Trophoblast cell (in vitro differentiated cells and primary cell): Measurements from ENCODE around the gene SCN5A.

Source experiments
- DNase-seq, 2 donors: peaks; one replicate each; pipeline ENCODE4 v3.0.0-alpha.2; 2016
- H2AFZ ChIP-seq: 2 replicates; pipeline ENCODE4 v1.6.1; 2013; ENCODE audit warnings: low read length, moderate library complexity, mild to moderate bottlenecking; ENCODE audit not compliant: insufficient read depth, poor library complexity
- H2AK5ac ChIP-seq: 2 replicates; pipeline ENCODE4 v1.6.1; 2013; ENCODE audit warnings: mild to moderate bottlenecking, low read length
- H2BK120ac ChIP-seq: 2 replicates; pipeline ENCODE4 v1.6.1; 2013; ENCODE audit warnings: low read length, mild to moderate bottlenecking, moderate library complexity; ENCODE audit not compliant: insufficient read depth, poor library complexity
- H2BK12ac ChIP-seq: 2 replicates; pipeline ENCODE4 v1.6.1; 2013; ENCODE audit warnings: mild to moderate bottlenecking, low read length, moderate library complexity
- H2BK5ac ChIP-seq: 2 replicates; pipeline ENCODE4 v1.6.1; 2013; ENCODE audit warnings: low read length, low read depth, moderate library complexity, mild to moderate bottlenecking; ENCODE audit not compliant: poor library complexity
- H3K14ac ChIP-seq: 2 replicates; pipeline ENCODE4 v1.6.1; 2013; ENCODE audit warnings: mild to moderate bottlenecking, low read length
- H3K18ac ChIP-seq: 2 replicates; pipeline ENCODE4 v1.6.1; 2013; ENCODE audit warnings: mild to moderate bottlenecking, low read length
- H3K23ac ChIP-seq: 2 replicates; pipeline ENCODE4 v1.6.1; 2013; ENCODE audit warnings: low read length
- H3K27ac ChIP-seq: 2 replicates; pipeline ENCODE4 v1.5.1; 2013; ENCODE audit warnings: low read depth, mild to moderate bottlenecking, inconsistent platforms, low read length, moderate library complexity
- H3K27me3 ChIP-seq: 2 replicates; pipeline ENCODE4 v1.6.1; 2013; ENCODE audit warnings: inconsistent platforms, mild to moderate bottlenecking, low read length, moderate library complexity; ENCODE audit not compliant: insufficient read depth
- H3K36me3 ChIP-seq, 2 experiments: 1 replicate in 1 of 2; 2 replicates in 1 of 2; pipeline ENCODE4 v1.6.1; 2013; ENCODE audit warnings: low read length in 2 of 2, mild to moderate bottlenecking in 2 of 2, moderate library complexity in 1 of 2; ENCODE audit not compliant: insufficient read depth in 2 of 2, control insufficient read depth in 1 of 2
- H3K4ac ChIP-seq: 2 replicates; pipeline ENCODE4 v1.6.1; 2013; ENCODE audit warnings: low read depth, mild to moderate bottlenecking, low read length, moderate library complexity
- H3K4me1 ChIP-seq, 2 experiments: 1 replicate in 1 of 2; 2 replicates in 1 of 2; pipeline ENCODE4 v1.6.1; 2013; ENCODE audit warnings: low read length in 2 of 2, mild to moderate bottlenecking in 2 of 2, moderate library complexity in 1 of 2; ENCODE audit not compliant: insufficient read depth in 2 of 2, control insufficient read depth in 1 of 2
- H3K4me2 ChIP-seq: 2 replicates; pipeline ENCODE4 v1.6.1; 2013; ENCODE audit warnings: inconsistent platforms, mild to moderate bottlenecking, low read length, moderate library complexity
- H3K4me3 ChIP-seq: 2 replicates; pipeline ENCODE4 v1.5.1; 2013; ENCODE audit warnings: mild to moderate bottlenecking, low read depth, low read length, inconsistent platforms
- H3K79me1 ChIP-seq: one replicate; pipeline ENCODE4 v1.6.1; 2013; ENCODE audit warnings: low read length
- H3K79me2 ChIP-seq: 2 replicates; pipeline ENCODE4 v1.6.1; 2013; ENCODE audit warnings: low read length, mild to moderate bottlenecking; ENCODE audit not compliant: control insufficient read depth, insufficient read depth, poor library complexity
- H3K9ac ChIP-seq: 2 replicates; pipeline ENCODE4 v1.6.1; 2013; ENCODE audit warnings: mild to moderate bottlenecking, low read length
- H3K9me3 ChIP-seq: 2 replicates; pipeline ENCODE4 v1.6.1; 2013; ENCODE audit warnings: low read depth, mild to moderate bottlenecking, control low read depth, inconsistent platforms, low read length; ENCODE audit not compliant: insufficient read depth
- H4K12ac ChIP-seq: 2 replicates; pipeline ENCODE4 v1.6.1; 2013; ENCODE audit warnings: low read depth, mild to moderate bottlenecking, low read length, moderate library complexity
- H4K8ac ChIP-seq: 2 replicates; pipeline ENCODE4 v1.6.1; 2013; ENCODE audit warnings: low read depth, mild to moderate bottlenecking, low read length, moderate library complexity
- H4K91ac ChIP-seq: one replicate; pipeline ENCODE4 v1.6.1; 2013; ENCODE audit warnings: low read depth, mild to moderate bottlenecking, low read length, moderate library complexity
- WGBS: extraction: QIAGEN DNeasy Blood & Tissue Kit; methylation state at CpG from one replicate; pipeline ENCODE4 v1.1.7; 2013; ENCODE audit warnings: missing lambda C conversion rate; ENCODE audit not compliant: insufficient read length, insufficient coverage; ENCODE audit errors: extremely low coverage; 5-methylcytosine and 5-hydroxymethylcytosine counted together

Gene SCN5A

GRCh38 chr3:38580450-38581382 lies 68.8 kb downstream of the SCN5A start:
- H3K79me1 ChIP-seq: no peaks in the 10 kb centered on the region
- no peak overlapping the region for H3K9ac ChIP-seq
- no peak overlapping the region for H3K4me3 ChIP-seq
- H4K8ac ChIP-seq: no peak overlapping the region
- peaks cover 8% of the 10 kb centered on the region for H3K9me3 ChIP-seq
- H4K12ac ChIP-seq: no peak overlapping the region
- no peak overlapping the region for H3K23ac ChIP-seq
- DNase-seq: no peak
- H3K4ac ChIP-seq: no peak overlapping the region
- no CpG with 5 or more reads among the region's 21 CpGs for WGBS
- no peaks in the 10 kb centered on the region for H3K36me3 ChIP-seq
- H3K4me2 ChIP-seq: no peak overlapping the region
- H3K4me1 ChIP-seq: no peaks in the 10 kb centered on the region
- H2AK5ac ChIP-seq: no peak overlapping the region
- no peak overlapping the region for H3K14ac ChIP-seq
- H3K79me2 ChIP-seq: no peaks in the 10 kb centered on the region
- H2AFZ ChIP-seq: no peak overlapping the region
- no peak overlapping the region for H3K27ac ChIP-seq
- H3K27me3 ChIP-seq: no peaks in the 10 kb centered on the region
- no peak overlapping the region for H2BK5ac ChIP-seq
- H3K18ac ChIP-seq: no peak overlapping the region
- no peak overlapping the region for H2BK12ac ChIP-seq
- H2BK120ac ChIP-seq: no peak overlapping the region
- no peak overlapping the region for H4K91ac ChIP-seq

- no peak overlapping the region for H3K9ac ChIP-seq
Observed at GRCh38 chr3:38579551-38580449, 69.7 kb downstream of the SCN5A start.

GRCh38 chr3:38579141-38579540 lies 70.3 kb downstream of the SCN5A start:
- no peak overlapping the region for H3K4ac ChIP-seq

More at GRCh38 chr3:38579551-38580449, 69.7 kb downstream of the SCN5A start:
- Histone ChIP-seq H3K27ac (no peak overlapping the region), H4K8ac (no peak overlapping the region), H3K4me1 (peaks cover 5 to 6% of the 10 kb centered on the region in 2 experiments), H3K36me3 (no peaks in the 10 kb centered on the region), H3K9me3 (peaks cover 6% of the 10 kb centered on the region), H3K23ac (no peak overlapping the region), H3K14ac (no peak overlapping the region), H3K4me3 (no peak overlapping the region), H2AK5ac (no peak overlapping the region), H4K91ac (no peak overlapping the region), H3K18ac (no peak overlapping the region), H3K79me1 (no peaks in the 10 kb centered on the region), H3K4me2 (no peak overlapping the region), H3K4ac (no peak overlapping the region), H2AFZ (no peak overlapping the region), H2BK12ac (no peak overlapping the region), H3K79me2 (no peaks in the 10 kb centered on the region), H3K27me3 (no peaks in the 10 kb centered on the region), H4K12ac (no peak overlapping the region), H2BK5ac (no peak overlapping the region), H2BK120ac (no peak overlapping the region)
- WGBS: no CpG with 5 or more reads among the region's 14 CpGs
- DNase-seq: no peak

GRCh38 chr3:38578551-38578950 lies 70.9 kb downstream of the SCN5A start:
- Histone ChIP-seq H2AFZ (no peak overlapping the region), H4K91ac (no peak overlapping the region), H3K23ac (no peak overlapping the region), H4K8ac (no peak overlapping the region), H3K79me1 (no peaks in the 10 kb centered on the region), H3K4me3 (no peak overlapping the region), H2AK5ac (no peak overlapping the region), H3K27me3 (no peaks in the 10 kb centered on the region), H3K27ac (no peak overlapping the region), H4K12ac (no peak overlapping the region), H2BK12ac (no peak overlapping the region), H3K9me3 (peaks cover 8% of the 10 kb centered on the region), H3K18ac (no peak overlapping the region), H2BK120ac (no peak overlapping the region), H3K4me2 (no peak overlapping the region), H3K36me3 (no peaks in the 10 kb centered on the region), H2BK5ac (no peak overlapping the region), H3K79me2 (no peaks in the 10 kb centered on the region), H3K9ac (no peak overlapping the region), H3K14ac (no peak overlapping the region), H3K4me1 (peaks cover 11% of the 10 kb centered on the region in 2 experiments), H3K4ac (no peak overlapping the region)
- no CpG with 5 or more reads among the region's 9 CpGs for WGBS
- no peak for DNase-seq

More at GRCh38 chr3:38579141-38579540, 70.3 kb downstream of the SCN5A start:
- H3K27me3 ChIP-seq: no peaks in the 10 kb centered on the region
- DNase-seq: peak; percentile 5 to 16
- no peak overlapping the region for H3K27ac ChIP-seq
- H3K9me3 ChIP-seq: peaks cover 6% of the 10 kb centered on the region
- no peak overlapping the region for H3K23ac ChIP-seq
- H4K8ac ChIP-seq: no peak overlapping the region
- peaks cover 11% of the 10 kb centered on the region in 2 experiments for H3K4me1 ChIP-seq
- H3K79me2 ChIP-seq: no peaks in the 10 kb centered on the region
- no peak overlapping the region for H2BK5ac ChIP-seq
- no peak overlapping the region for H3K4me3 ChIP-seq
- WGBS: no CpG with 5 or more reads among the region's 12 CpGs
- no peaks in the 10 kb centered on the region for H3K36me3 ChIP-seq
- H3K79me1 ChIP-seq: no peaks in the 10 kb centered on the region
- no peak overlapping the region for H2BK12ac ChIP-seq
- no peak overlapping the region for H3K4me2 ChIP-seq
- no peak overlapping the region for H2AK5ac ChIP-seq
- H2AFZ ChIP-seq: no peak overlapping the region
- no peak overlapping the region for H4K12ac ChIP-seq
- no peak overlapping the region for H3K14ac ChIP-seq
- no peak overlapping the region for H2BK120ac ChIP-seq
- H4K91ac ChIP-seq: no peak overlapping the region
- no peak overlapping the region for H3K9ac ChIP-seq
- no peak overlapping the region for H3K18ac ChIP-seq
